Smooth muscle cell of the brain vasculature (primary cell): Measurements from ENCODE around the gene STRA6.
A peak's percentile ranks its signal among the peaks of the same experiment; 100 is the strongest.

Experiments used
- DNase-seq: peaks from one replicate; pipeline ENCODE4 v3.0.0-alpha.2; 2012; ENCODE audit warnings: low read depth, low spot score

The STRA6 gene

DNA sequence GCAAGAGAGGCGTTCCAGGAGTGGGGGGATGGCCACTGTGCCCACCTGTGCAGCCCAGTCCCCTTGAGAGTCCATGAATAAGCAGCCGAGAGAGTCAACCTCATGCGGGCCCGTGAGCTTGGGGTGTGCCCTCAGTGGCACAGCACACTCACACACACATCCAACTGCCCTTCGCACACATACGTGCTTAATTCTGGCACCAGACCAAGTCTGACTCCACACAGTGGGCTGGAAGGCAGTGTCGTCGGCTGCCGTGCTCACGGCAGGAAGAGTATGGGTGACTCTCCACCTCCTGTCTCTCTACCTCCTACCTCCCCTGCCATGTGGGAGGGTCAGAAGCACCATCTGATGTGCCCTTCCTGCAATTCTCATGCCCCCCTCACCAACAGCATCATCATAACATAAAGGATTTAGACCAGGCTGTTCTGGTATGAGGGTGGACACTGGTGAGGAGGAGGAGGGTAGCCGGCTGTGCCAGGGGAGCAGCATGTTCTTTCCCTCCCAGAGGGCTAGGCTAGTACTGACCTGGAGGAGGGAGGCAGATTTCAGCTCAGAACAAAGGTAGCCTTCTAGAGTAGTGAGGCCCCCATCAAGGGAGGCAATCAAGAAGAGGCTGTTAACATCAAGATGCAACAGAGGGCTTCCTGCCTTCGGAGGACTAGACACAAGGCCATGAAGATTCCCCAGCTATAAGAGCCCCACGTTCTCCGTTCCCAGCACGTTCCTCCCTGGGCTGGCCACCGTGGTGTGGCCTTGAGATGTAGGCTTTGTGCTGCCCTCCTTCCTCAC is 5.3 kb upstream of the STRA6 start:
- no peak for DNase-seq

DNA sequence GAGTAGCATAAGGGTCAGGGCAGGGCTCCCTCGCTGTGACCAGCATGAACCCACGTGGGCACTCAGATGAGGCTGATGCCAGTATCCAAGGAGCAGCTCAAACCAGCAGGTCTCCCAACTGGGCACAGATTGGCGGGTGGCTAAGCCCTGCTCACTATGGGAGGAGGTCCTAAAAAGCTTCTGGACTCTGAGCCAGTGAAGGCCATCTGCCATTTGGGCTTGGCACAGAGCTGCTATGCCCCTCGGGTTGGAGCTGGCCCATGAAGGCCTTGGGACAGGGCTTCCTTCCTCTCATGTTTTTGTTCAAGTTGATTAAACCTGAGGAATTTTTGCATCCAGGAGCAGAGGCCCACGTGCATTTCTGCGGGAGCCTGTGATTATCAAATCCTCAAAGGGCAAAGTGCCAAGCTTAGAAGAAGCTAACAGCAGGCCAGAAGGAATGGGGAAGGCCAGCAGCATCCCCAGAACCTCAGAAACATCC is 4.3 kb upstream of the STRA6 start:
- DNase-seq = no peak

DNA sequence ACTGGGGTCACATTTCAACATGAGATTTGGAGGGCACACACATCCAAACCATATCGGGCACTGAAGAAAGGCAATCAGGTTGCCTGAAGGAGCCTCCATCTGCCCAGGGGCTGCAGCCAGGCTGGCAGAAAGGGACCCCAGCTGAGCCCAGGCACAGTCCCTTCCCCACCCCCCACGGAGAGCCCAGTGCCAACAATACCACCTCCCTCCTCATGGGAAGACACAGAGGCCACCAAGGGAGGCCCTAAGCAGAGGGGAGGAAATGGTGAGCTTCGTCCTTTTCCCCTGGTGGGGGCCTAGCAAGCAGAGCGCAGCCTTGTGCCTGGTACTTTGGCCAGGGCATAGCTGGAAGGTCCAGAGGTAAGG is 3.0 kb upstream of the STRA6 start:
- no peak for DNase-seq

DNA sequence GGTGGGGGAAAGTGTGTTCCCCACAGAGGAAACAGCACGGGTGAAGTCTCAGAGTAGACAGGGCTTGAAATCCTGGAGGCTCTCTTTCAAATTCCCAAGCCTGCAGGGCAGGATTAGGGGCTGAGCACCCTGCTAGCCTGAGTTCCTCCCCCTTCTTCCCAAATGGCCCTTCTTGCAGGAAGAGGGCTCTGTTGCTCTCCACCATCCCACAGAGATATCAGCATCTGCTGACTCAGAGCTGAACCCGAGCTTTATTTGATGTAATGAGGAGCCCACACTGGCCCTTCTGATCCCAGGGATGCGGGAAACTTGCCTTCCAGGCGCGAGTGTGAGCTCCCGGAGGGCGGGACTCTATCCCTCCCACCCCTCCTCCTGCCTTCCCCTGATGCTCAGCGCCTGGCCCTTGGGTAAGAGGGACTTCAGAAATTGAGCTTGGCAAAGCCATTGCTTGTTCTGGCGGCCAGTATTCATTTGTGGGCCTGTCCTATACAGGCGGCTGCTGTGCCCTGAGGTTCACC is 1.4 kb upstream of the STRA6 start:
- DNase-seq = peak; percentile 78

DNA sequence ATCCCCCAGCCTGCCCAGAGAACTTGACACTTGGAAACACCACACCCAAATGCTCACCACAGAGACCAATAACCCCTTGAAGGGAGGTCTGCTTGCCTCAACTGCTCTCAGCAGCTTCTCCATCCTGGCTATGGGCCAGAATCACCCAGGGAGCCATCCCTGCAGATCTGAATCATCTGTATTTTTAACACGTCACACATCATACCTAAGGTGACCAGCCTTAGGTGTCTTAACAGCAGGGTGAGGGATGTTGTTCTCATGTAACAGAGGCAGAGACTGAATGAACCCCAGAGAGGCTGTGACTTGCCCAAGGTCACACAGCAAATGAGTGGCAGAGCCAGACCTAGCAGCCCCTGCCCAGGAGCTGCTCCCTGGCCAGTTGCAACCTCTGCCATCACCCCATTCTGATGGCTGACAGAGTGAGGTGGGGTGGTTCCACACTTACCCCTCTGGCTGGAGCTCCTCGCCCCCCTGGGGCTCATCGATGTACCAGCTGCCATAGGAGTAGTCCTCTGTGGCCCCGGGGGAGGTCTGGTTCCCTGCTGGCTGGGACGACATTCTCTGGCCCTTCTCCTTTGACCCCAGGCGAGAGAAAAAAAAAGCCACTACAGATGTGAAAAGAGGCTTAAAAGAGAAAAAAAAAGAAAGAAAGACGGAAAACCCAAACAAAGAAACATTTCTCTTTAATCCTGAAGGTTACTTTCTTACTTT is 722 bp downstream of the STRA6 start:
- DNase-seq = peak; percentile 95

DNA sequence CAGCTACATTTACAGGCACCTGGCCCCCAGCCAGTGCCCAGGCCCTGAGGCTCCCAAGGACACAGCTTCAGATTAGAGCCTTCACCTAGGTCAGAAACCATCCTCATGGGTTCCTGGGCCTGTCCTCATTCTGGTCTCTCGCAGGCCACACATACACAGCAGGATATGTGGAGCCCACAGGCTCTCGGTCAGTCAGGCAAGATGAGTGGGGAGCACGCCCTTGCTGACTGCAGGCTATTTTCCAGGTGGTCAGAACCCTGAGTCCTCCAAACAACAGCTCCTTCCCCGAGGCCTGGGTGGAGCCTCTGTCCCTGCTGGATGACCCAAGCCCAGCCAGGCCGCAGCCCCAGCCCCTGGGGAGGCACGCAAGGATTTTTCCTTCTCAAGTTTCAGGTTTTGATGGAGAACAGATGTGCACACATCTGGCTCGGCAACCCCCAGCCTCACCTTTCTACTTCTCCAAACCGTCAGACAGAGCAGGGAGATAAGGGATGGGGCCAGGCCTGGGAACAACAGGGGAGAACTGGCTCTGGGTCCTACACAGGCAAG is 1.6 kb downstream of the STRA6 start:
- DNase-seq = peak; percentile 83

DNA sequence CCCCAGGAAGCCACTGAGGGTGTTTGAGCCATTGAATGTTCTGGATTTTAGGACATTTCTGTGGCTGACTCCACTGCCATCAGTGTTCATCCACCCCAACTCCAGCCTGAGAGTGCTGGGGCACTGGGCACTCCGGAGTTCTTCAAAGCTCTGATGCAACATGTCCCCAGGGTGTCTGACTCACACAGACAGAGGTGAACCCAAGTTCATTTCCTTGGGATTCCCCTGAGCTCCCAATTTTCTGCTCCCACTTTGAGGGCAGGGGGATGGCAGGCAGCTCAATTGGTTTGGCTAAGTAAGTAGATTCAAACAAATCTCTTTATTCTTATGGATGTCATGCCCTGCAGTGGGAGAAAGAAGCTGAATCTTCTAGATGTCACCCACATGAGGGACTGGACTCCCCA is 2.2 kb downstream of the STRA6 start:
- peak; percentile 81 for DNase-seq

DNA sequence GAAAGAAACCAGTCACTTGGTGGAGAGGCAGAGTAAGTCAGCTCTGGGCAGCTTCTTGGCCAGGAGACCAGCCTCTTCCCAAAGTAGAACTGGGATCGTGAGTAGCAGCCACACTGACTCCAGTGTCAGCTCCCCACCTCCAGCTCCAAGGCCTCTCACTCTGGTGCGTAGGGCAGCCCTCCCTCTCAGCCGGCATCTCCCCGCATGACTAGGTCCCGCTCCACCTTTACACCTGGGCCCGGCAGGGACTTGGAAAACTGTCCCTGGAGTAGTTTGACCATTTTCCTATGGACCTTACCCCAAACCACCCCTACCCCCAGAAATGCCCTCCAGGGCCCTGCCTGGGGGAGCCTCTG is 3.3 kb downstream of the STRA6 start:
- DNase-seq = no peak

DNA sequence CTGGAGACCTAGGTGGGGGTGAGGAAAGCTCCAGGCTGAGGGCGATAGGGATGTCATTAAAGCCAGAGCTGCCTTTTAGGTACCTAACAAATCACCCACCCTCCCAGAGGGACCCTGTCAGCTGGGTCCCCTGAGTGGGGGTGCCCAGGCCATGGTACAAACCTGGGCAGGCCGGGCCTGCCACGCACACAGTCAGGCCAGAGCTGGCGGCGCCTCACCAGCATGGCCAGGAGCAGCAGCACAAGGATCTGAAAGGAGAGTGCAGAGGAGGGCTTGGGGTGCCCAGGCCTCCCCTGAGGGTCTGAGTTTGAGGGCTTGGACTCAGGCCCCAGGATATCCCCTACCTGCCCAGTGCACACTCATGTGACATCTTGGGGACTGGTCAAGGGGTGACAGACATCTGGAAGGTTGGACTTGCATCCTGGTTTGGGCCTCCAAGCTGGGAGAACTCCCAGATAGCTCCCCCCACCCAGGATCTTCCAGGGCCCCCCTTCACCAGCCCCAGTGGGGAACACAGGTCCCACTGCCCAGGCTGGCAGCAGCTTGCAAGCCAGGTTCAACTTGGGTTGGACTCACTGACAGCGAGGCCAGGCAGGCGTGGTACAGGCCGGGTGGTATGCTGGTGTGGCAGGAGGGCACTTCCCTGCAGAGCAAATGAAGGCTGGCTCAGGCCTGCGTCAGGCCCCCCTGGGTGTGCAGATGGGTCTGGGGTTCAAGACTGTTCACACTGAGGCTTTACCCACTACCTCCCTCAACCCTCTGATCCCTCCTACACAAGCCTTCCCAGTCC is 5.2 kb downstream of the STRA6 start:
- no peak for DNase-seq

DNA sequence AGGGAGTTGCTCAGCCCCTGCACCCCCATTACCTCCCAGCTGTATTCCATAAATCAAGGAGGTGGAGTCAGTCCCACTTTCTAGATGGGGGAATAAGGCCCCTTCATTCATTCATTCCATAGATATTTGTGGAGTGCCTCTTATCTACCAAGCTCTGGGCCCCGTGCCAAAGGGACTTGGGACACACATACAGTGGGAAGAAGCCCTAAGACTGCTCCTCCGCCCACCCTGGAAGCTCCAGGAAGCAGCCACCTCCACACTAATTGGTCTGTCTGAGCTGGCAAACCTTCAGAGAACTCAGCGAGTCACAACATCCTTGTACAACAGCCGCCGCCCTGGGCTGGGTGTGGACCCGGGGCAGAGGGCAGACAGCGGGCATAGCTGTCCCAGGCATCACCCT is 6.4 kb downstream of the STRA6 start:
- DNase-seq = no peak

DNA sequence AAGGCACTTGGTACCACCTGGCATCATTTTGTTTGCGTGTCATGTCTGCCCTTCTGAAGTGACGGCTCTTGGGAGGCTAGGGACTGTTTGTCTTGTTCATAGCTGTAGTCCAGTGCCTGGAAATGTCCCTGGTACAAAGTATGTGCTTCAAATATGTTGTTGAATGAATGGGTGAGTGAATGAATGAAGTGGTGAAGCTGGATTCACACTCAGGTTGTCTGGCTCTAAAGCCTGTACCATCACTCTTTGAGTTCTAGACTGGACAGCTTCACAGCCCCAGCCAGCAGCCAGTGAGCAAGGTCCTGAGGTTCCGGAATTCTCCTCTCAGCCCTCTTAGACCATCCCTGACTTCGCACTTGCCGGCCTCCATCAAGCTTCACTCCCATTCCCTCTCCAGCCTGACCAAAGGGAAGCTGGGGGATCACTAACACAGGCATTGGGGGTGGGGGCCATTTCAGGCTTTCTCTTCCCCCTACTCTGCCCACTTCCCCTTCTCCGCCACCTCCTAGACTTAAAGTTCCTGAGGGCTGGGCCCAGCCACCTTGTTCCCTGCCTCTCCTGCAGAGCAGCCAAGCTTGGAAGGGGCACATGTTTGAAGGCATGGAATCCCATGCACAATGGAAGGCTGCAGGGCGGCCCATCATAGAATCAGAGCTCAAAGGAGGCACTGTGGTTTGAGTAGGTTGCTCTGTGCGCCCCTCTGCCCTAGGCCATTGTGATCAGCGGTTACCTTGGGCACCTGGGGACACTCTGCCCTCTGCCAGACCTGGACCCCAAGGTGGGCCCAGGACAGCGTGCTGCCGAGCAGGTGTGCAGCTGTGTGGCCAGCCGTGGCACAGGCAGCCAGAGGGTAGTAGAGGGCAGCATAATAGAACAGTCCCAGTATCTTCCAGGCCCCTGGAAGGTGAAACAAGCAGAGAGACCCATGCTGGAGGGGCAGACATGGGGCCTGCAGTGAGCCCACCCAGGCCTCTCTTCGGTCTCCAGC is 7.7 kb downstream of the STRA6 start:
- no peak for DNase-seq

DNA sequence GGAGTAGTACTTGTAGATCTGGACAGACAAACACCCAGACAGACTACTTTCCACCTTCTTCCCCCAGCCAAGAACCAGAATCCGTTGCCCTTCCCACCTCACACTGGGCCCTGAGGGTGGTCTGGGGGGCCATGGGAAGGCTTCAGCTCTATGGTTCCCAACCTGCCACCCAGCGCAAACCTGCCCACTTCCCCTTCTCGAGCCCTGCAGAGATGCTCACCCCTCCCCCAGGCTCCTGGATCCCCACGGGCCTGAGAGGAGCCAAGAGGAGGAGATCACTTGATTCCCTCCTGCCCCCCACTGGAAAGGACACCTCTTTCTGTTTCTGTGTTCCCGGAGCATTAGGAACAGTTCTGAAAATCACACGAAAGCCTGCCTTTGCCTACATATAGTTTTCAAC is 8.7 kb downstream of the STRA6 start:
- DNase-seq = no peak

DNA sequence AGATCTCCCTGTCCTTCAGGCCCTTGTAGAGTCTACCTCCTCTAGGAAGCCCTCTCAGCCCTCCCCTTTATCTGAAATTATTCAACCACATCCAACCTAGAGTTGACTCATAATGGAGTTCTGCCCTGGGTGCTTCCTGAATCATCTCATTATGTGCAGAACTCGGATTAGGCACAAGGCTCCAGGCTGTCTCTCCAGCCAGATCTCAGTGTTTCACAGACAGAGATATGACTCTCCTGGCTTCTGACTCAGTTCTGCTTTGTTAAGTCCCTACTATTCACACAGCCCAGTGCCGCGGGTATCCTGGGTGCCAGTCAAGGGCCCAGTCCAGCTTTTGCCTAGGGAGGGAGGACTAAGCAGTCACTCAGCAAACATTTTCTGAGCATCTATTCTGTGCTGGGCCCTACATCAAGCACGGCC is 9.3 kb downstream of the STRA6 start:
- DNase-seq = no peak

DNA sequence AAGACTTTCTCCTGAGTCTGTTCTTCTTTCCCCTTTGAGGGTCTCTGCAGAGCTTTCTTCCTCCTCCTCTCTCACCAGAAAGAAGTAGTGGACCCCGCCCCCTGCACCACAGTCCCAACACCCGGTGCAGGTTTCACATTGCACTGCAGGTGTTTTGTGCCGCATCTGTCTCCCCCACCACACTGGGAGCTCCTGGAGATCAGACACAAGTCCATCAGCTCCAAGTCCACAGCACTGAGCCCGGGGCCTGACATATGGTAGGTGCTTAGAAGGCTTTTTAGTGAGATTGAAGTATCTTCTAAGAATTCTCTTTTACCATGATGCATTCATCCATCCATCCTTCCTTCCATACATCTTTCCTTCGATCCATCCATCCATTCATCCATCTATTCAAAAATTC is 9.8 kb downstream of the STRA6 start:
- no peak for DNase-seq

DNA sequence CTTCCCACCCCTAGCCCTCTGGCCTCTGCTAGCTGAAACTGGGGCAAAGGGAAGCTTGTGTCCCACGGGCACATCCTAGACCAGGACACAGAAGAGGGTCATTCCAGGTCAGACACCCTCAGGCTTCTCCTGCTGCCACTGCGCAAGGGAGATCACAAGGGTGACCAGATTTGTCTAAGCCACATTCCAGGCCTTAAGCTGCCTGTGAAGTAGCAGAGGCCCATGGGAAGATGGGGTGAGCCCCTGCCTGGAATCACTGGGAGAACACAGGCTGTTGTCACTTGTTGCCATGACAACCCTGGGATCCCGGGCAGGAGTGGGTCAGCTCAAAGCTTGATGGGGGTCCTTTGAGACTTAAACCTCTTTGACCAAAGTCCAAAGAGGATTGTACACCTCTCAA is 10.8 kb downstream of the STRA6 start:
- no peak for DNase-seq

DNA sequence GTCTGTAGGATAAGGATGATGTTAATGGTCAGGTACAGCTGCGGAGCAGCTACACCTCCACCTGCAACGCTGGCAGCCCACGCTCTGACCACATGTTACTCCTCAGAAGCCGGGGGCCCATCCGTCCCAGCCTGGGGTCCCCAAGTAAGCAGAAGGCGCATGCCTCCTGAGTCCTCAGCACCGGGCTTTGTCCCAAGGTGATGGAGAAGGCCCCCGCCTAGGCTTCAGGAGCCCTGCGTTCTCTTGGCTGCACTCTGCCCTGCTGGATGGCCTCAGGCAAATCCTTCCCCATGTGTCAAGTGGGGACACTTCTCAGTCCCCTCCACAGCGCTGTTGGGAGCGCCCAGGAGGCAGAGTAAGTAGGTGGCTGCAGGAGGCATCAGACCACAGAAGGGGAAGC is 14.4 kb downstream of the STRA6 start:
- DNase-seq = no peak

DNA sequence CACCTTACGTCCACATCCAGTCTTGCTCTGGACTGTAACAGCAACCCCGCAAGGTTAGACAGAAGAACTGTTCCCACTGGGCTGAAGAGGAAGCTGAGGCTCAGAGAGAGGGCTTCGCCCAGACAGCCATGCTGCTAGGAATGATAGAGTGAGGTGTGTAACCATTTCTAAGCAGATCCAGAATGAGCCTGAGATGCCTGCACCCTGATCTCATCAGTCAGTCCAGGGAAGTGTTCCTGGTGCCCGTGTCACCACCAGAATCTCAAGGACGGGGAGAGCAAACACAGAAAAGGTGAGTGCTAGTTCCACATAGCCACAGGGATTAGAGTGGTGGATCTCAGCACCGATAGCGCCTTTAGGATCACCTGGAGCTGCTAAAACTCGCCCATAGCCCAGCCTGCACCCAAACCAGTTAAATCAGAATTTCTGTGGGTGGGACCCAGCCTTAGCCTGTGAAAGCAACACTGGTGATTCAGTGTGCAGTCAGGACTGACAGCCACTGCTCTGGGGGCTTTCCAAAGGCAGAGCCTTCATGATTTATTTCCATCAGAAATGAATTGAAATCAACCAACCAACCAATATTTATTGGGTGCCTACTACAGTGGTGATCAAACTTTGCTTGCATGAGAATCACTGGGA is 16.8 kb downstream of the STRA6 start:
- DNase-seq = no peak

DNA sequence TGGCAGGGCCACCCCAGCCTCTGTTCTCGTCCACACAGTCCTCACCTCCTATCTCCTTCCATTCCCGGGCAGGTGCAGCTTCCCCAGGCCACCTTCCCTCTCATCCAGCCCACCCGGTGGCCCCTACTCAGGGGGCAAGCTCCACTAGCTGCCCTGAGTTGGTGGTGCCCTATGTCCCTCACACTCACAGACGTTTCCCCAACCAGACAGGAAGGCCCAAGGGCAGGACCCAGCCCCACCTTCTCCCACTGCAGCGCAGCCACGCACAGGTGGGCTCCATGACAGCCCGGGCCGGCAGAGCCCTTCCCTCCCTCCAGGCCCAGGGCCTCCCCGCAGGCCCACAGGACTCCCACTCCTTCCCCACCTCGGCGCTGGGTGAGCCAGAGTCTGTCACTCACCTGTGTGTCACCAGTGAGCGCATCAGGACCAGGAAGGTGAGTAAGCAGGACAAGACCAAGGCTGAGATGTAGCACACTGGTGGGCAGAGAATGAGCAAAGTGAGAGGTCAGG is 17.9 kb downstream of the STRA6 start:
- no peak for DNase-seq

DNA sequence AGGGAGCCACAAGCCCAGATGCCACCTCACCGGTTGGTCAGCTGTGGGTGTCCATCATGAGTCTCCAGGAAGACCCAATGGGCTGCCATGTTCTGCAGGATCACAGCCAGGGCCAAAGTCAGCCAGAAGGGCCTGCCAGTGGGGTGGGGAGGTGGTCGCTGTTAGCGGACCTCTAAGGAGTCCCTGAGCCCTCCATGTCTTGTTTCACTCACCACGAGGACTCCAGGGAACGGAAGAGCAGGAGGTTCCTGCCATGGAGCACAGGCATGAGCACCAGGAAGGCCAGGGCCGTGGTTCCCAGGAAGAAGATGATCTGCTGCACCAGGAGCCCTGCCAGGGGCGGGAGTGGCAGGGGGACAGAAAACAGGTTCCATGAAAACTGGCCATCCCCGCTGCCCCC is 20.5 kb downstream of the STRA6 start:
- no peak for DNase-seq
